Mesenchymal stem cell (in vitro differentiated cells and primary cell): ENCODE measurements around the gene PRR35. TPM values are rescaled to one million over a fixed set of nuclear protein-coding genes. Genes with fewer than 3 reads are reported as not detected.
A peak's percentile ranks its signal among the peaks of the same experiment; 100 is the strongest.

Experiments
- DNase-seq: peaks from one replicate; pipeline ENCODE4 v3.0.0-alpha.2; 2013
- H2AFZ ChIP-seq: one replicate; pipeline ENCODE4 v1.6.1; 2013; ENCODE audit warnings: low read depth, mild to moderate bottlenecking, control low read depth, inconsistent platforms, low read length, moderate library complexity
- H2AK5ac ChIP-seq: 2 replicates; pipeline ENCODE4 v1.6.1; 2013; ENCODE audit warnings: low read length, moderate library complexity, mild to moderate bottlenecking, inconsistent platforms; ENCODE audit not compliant: severe bottlenecking
- H2BK120ac ChIP-seq: one replicate; pipeline ENCODE4 v1.6.1; 2013; ENCODE audit warnings: low read depth, mild to moderate bottlenecking, inconsistent platforms, low read length, moderate library complexity
- H2BK12ac ChIP-seq, 2 experiments: one replicate each; pipeline ENCODE4 v1.6.1; 2013; ENCODE audit warnings: inconsistent platforms in 2 of 2, low read length in 2 of 2, mild to moderate bottlenecking in 2 of 2, moderate library complexity in 2 of 2, control low read depth in 1 of 2
- H2BK15ac ChIP-seq: one replicate; pipeline ENCODE4 v1.6.1; 2013; ENCODE audit warnings: mild to moderate bottlenecking, low read depth, inconsistent platforms; ENCODE audit not compliant: poor library complexity, severe bottlenecking
- H2BK5ac ChIP-seq: 2 replicates; pipeline ENCODE4 v1.6.1; 2013; ENCODE audit warnings: low read depth, mild to moderate bottlenecking, low read length, control low read depth, inconsistent platforms; ENCODE audit not compliant: poor library complexity, severe bottlenecking
- H3K14ac ChIP-seq, 2 experiments: one replicate each; pipeline ENCODE4 v1.6.1; 2013; ENCODE audit warnings: inconsistent platforms in 2 of 2, low read length in 2 of 2, control low read depth in 1 of 2, mild to moderate bottlenecking in 1 of 2, moderate library complexity in 1 of 2
- H3K18ac ChIP-seq, 2 experiments: one replicate each; pipeline ENCODE4 v1.6.1; 2013; ENCODE audit warnings: inconsistent platforms in 2 of 2, low read length in 2 of 2, control low read depth in 1 of 2, low read depth in 1 of 2, mild to moderate bottlenecking in 1 of 2
- H3K23ac ChIP-seq, 2 experiments: one replicate each; pipeline ENCODE4 v1.6.1; 2013; ENCODE audit warnings: inconsistent platforms in 2 of 2, low read length in 2 of 2, mild to moderate bottlenecking in 2 of 2, moderate library complexity in 2 of 2, control low read depth in 1 of 2
- H3K27ac ChIP-seq: 2 replicates; pipeline ENCODE4 v1.5.1; 2013; ENCODE audit warnings: mild to moderate bottlenecking, moderate library complexity, low read length, control low read depth, inconsistent platforms; ENCODE audit not compliant: poor library complexity, severe bottlenecking
- H3K27me3 ChIP-seq, 2 experiments: 2 replicates each; pipeline versions ENCODE4 v1.6.1 to v1.7.0; 2013; ENCODE audit warnings: low read length in 2 of 2, mild to moderate bottlenecking in 2 of 2, moderate library complexity in 2 of 2, control low read depth in 1 of 2, inconsistent platforms in 1 of 2; ENCODE audit not compliant: control insufficient read depth in 1 of 2, insufficient read depth in 1 of 2
- H3K36me3 ChIP-seq, 2 experiments: 2 replicates each; pipeline versions ENCODE4 v1.6.1 to v1.7.0; 2013; ENCODE audit warnings: low read length in 2 of 2, control low read depth in 1 of 2, inconsistent platforms in 1 of 2, low read depth in 1 of 2, mild to moderate bottlenecking in 1 of 2; ENCODE audit not compliant: insufficient read depth in 2 of 2, control insufficient read depth in 1 of 2
- H3K4ac ChIP-seq, 2 experiments: one replicate each; pipeline ENCODE4 v1.6.1; 2013; ENCODE audit warnings: inconsistent platforms in 2 of 2, low read length in 2 of 2, mild to moderate bottlenecking in 2 of 2, moderate library complexity in 2 of 2, control low read depth in 1 of 2, low read depth in 1 of 2
- H3K4me1 ChIP-seq: 2 replicates; pipeline ENCODE4 v1.6.1; 2013; ENCODE audit warnings: low read depth, low read length, control low read depth; ENCODE audit not compliant: control insufficient read depth, insufficient read depth
- H3K4me2 ChIP-seq: 2 replicates; pipeline ENCODE4 v1.6.1; 2013; ENCODE audit warnings: low read length, mild to moderate bottlenecking, inconsistent platforms; ENCODE audit not compliant: poor library complexity, severe bottlenecking
- H3K4me3 ChIP-seq, 2 experiments: 2 replicates each; pipeline versions ENCODE4 v1.5.1 to v1.7.0; 2013; ENCODE audit warnings: low read length in 2 of 2, mild to moderate bottlenecking in 2 of 2, control low read depth in 1 of 2, low read depth in 1 of 2; ENCODE audit not compliant: insufficient read depth in 1 of 2
- H3K79me1 ChIP-seq: replicated peaks from 2 replicates; pipeline ENCODE4 v1.6.1; 2013; ENCODE audit warnings: mild to moderate bottlenecking, control low read depth, low read length, inconsistent platforms; ENCODE audit not compliant: poor library complexity, severe bottlenecking
- H3K9ac ChIP-seq: 2 replicates; pipeline ENCODE4 v1.7.0; 2013; ENCODE audit warnings: mild to moderate bottlenecking, low read length, moderate library complexity
- H3K9me3 ChIP-seq: 2 replicates; pipeline ENCODE4 v1.7.0; 2013; ENCODE audit warnings: mild to moderate bottlenecking, low read length; ENCODE audit not compliant: control insufficient read depth
- H4K8ac ChIP-seq: one replicate; pipeline ENCODE4 v1.6.1; 2013; ENCODE audit warnings: inconsistent platforms, mild to moderate bottlenecking, low read length, moderate library complexity
- H4K91ac ChIP-seq: one replicate; pipeline ENCODE4 v1.6.1; 2013; ENCODE audit warnings: mild to moderate bottlenecking, low read length, inconsistent platforms
- WGBS: methylation state at CpG from one replicate; pipeline ENCODE4 v1.1.7; 2013; ENCODE audit warnings: mixed read lengths; 5-methylcytosine and 5-hydroxymethylcytosine counted together
- small RNA-seq: library from polyadenylated mRNA; stranded (forward); fragments of <200 nt; extraction: miRNeasy Mini kit (QIAGEN cat#:217004); gene quantifications from one replicate; pipeline ENCODE3, GENCODE V24; 2013; ENCODE audit warnings: low read depth

PRR35 gene

DNA sequence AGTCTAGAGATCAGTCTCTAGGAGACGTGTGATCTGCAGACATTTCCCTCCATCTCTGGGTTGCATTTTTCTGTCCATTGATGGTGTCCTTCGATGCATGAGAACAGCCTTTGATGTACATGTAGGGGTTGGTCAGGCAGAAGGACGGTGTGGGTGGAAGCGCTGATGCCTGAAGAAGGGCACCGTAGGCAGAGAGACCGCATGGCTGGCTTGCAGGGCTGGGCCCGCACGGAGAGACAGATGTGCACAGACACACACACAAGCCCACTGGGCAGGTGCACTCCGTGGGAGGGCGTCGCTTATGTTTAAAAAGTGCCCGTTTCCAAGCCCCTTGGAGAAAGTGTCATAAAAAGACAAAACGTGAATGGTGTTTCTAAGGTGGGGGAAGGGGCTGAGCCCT lies 54.9 kb downstream of the PRR35 start:
- Histone ChIP-seq H4K91ac (no peak overlapping the region), H3K4ac (no peak overlapping the region), H3K4me3 (no peak overlapping the region), H4K8ac (peak overlapping the region; percentile 30), H3K79me1 (peaks cover 35% of the 10 kb centered on the region), H3K18ac (no peak overlapping the region), H2AFZ (no peak overlapping the region), H3K23ac (no peak overlapping the region), H2BK15ac (no peak overlapping the region), H2AK5ac (no peak overlapping the region), H3K27me3 (no peaks in the 10 kb centered on the region), H2BK5ac (no peak overlapping the region), H3K9ac (no peak overlapping the region), H3K14ac (no peak overlapping the region), H3K9me3 (no peaks in the 10 kb centered on the region), H3K36me3 (peaks cover 0 to 34% of the 10 kb centered on the region in 2 experiments), H3K4me2 (no peak overlapping the region), H2BK120ac (no peak overlapping the region), H3K4me1 (peaks cover 8% of the 10 kb centered on the region), H3K27ac (no peak overlapping the region), H2BK12ac (no peak overlapping the region)
- no peak for DNase-seq
- WGBS = 94% methylated on average over 13 of the region's 13 CpGs

Small RNA genes within 50 kb of the gene (small RNA-seq; reads per million reads assigned to genes)
- gene MIR3176 (52.6 reads per million, percentile 90 among the genes with 10 or more reads in this experiment), gene MIR5587 (0.86 reads per million), gene Z98883.1 (not detected)
